MM.1S (cell line): Measurements from ENCODE around the gene ANHX.

Source experiments
- DNase-seq: peaks from one replicate; pipeline ENCODE4 v3.0.0-alpha.2; 2015
- H2AFZ ChIP-seq: fragments of 300-600 bp; sonication (generic); 2 replicates; pipeline ENCODE4 v1.6.0; 2016; ENCODE audit warnings: antibody characterized with exemption, low read length
- H3F3A ChIP-seq: fragments of 300-600 bp; sonication (generic); 2 replicates; pipeline ENCODE4 v1.6.1; 2016; ENCODE audit warnings: mild to moderate bottlenecking, antibody characterized with exemption, low read length, moderate library complexity, mixed read lengths; ENCODE audit not compliant: insufficient read depth
- H3K27ac ChIP-seq: fragments of 300-600 bp; sonication (generic); 2 replicates; pipeline ENCODE4 v1.5.1; 2016; ENCODE audit warnings: mild to moderate bottlenecking, low read length
- H3K27me3 ChIP-seq: fragments of 300-600 bp; sonication (generic); replicated peaks from 2 replicates; pipeline ENCODE4 v1.6.0; 2016; ENCODE audit warnings: low read length; ENCODE audit not compliant: insufficient read depth
- H3K36me3 ChIP-seq: fragments of 300-600 bp; sonication (generic); replicated peaks from 2 replicates; pipeline ENCODE4 v1.6.1; 2016; ENCODE audit warnings: mild to moderate bottlenecking, low read length, mixed read lengths; ENCODE audit not compliant: insufficient read depth
- H3K4me1 ChIP-seq: fragments of 300-600 bp; sonication (generic); 2 replicates; pipeline ENCODE4 v1.6.1; 2016; ENCODE audit warnings: low read length, mixed read lengths
- H3K4me2 ChIP-seq: fragments of 300-600 bp; sonication (generic); 2 replicates; pipeline ENCODE4 v1.6.0; 2016; ENCODE audit warnings: low read depth, low read length
- H3K4me3 ChIP-seq: fragments of 300-600 bp; sonication (generic); 2 replicates; pipeline ENCODE4 v1.5.1; 2016; ENCODE audit warnings: low read length, mixed read lengths
- H3K79me2 ChIP-seq: fragments of 300-600 bp; sonication (generic); 2 replicates; pipeline ENCODE4 v1.6.1; 2016; ENCODE audit warnings: mixed run types, low read length, mixed read lengths
- H3K9ac ChIP-seq: fragments of 300-600 bp; sonication (generic); 2 replicates; pipeline ENCODE4 v1.6.1; 2016; ENCODE audit warnings: low read length, mixed read lengths
- H3K9me2 ChIP-seq: fragments of 300-600 bp; sonication (generic); replicated peaks from 2 replicates; pipeline ENCODE4 v1.6.1; 2016; ENCODE audit warnings: mild to moderate bottlenecking, low read length, mixed read lengths; ENCODE audit not compliant: insufficient read depth
- H3K9me3 ChIP-seq: fragments of 300-600 bp; sonication (generic); replicated peaks from 2 replicates; pipeline ENCODE4 v1.6.1; 2016; ENCODE audit warnings: mild to moderate bottlenecking, low read length, mixed read lengths; ENCODE audit not compliant: insufficient read depth
- H4K20me1 ChIP-seq: fragments of 300-600 bp; sonication (generic); 2 replicates; pipeline ENCODE4 v1.6.1; 2016; ENCODE audit warnings: mild to moderate bottlenecking, low read length, moderate library complexity, mixed read lengths; ENCODE audit not compliant: insufficient read depth
- CTCF ChIP-seq: fragments of 300-600 bp; sonication (generic); IDR thresholded peaks from 2 replicates; pipeline ENCODE4 v1.5.1; 2016; ENCODE audit warnings: antibody characterized with exemption, low read length, mixed read lengths
- EZH2 ChIP-seq: fragments of 300-600 bp; sonication (generic); optimal IDR thresholded peaks from 2 replicates; pipeline ENCODE3; 2017; ENCODE audit warnings: low read depth, mild to moderate bottlenecking, antibody characterized with exemption, low read length, mixed read lengths
- EZH2phosphoT487 ChIP-seq: fragments of 300-600 bp; sonication (generic); IDR thresholded peaks from 2 replicates; pipeline ENCODE4 v1.6.1; 2018; ENCODE audit warnings: antibody characterized with exemption, low read length

ANHX gene

DNA sequence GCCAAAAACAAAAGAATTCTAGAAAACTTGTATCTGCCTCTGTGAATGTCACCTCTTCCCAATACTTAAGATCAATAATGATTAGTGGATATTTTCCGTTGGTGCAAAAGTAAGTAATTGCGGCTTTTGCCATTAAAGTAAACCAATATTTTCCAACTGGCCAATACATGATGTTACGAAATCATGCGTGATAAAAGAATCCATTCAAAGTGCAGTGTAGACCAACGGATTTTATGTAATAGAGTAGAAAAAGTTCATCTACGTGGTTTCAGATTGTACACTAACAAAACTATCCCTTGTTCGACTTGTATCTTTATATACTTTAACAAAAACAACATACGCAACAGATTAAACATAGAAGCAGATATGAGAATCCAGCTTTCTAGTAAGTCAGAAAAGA lies 55.0 kb downstream of the ANHX start:
- H3K79me2 ChIP-seq, result no peaks in the 10 kb centered on the region
- no peaks in the 10 kb centered on the region for H3K4me1 ChIP-seq
- TF ChIP-seq EZH2 (no peak), EZH2phosphoT487 (no peak), CTCF (no peak)
- H3K27ac ChIP-seq, result no peak overlapping the region
- no peaks in the 10 kb centered on the region for H3K9me2 ChIP-seq
- H3K4me3 ChIP-seq, result no peak overlapping the region
- H3F3A ChIP-seq, result no peaks in the 10 kb centered on the region
- H3K9ac ChIP-seq, result no peak overlapping the region
- H3K27me3 ChIP-seq, result no peaks in the 10 kb centered on the region
- H2AFZ ChIP-seq, result no peak overlapping the region
- no peak overlapping the region for H3K4me2 ChIP-seq
- H3K9me3 ChIP-seq, result no peaks in the 10 kb centered on the region
- H4K20me1 ChIP-seq, result no peaks in the 10 kb centered on the region
- DNase-seq, result no peak
- no peaks in the 10 kb centered on the region for H3K36me3 ChIP-seq

DNA sequence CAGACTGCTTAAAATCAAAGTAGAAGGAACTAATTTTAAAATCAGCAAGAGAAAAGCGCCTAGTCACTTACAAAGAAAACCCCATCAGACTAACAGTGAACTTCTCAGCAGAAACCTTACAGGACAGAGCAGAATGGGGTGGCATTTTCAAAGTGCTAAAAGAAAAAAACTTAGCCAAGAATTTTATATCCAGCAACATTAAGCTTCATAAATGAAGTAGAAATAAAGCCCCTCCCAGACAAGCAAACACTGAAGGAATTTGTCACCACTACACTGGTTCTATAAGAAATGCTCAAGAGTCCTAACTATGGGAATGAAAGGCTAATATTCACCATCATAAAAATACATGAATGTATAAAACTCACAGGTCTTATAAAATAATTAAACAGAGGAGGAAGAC lies 60.8 kb downstream of the ANHX start:
- no peak for DNase-seq
- Histone ChIP-seq H3K9me2 (no peaks in the 10 kb centered on the region), H3K4me2 (no peak overlapping the region), H3K9ac (no peak overlapping the region), H3K79me2 (no peaks in the 10 kb centered on the region), H3K4me1 (no peaks in the 10 kb centered on the region), H3K27ac (no peak overlapping the region), H3K4me3 (no peak overlapping the region), H2AFZ (no peak overlapping the region), H3F3A (no peaks in the 10 kb centered on the region), H3K27me3 (no peaks in the 10 kb centered on the region), H3K9me3 (no peaks in the 10 kb centered on the region), H3K36me3 (no peaks in the 10 kb centered on the region), H4K20me1 (no peaks in the 10 kb centered on the region)
- TF ChIP-seq EZH2, result no peak
- TF ChIP-seq EZH2phosphoT487, result no peak
- no peak for TF ChIP-seq CTCF

- H3K9me3 ChIP-seq, result no peaks in the 10 kb centered on the region
- no peaks in the 10 kb centered on the region for H3K4me1 ChIP-seq
Measured at GRCh38 chr12:133172491-133172890, 63.2 kb downstream of the ANHX start.

More at GRCh38 chr12:133172491-133172890, 63.2 kb downstream of the ANHX start:
- Histone ChIP-seq H4K20me1 (no peaks in the 10 kb centered on the region), H3F3A (no peaks in the 10 kb centered on the region), H3K27me3 (no peaks in the 10 kb centered on the region), H3K79me2 (no peaks in the 10 kb centered on the region), H3K36me3 (no peaks in the 10 kb centered on the region), H3K4me3 (no peak overlapping the region), H3K9ac (no peak overlapping the region), H3K27ac (no peak overlapping the region), H2AFZ (no peak overlapping the region), H3K4me2 (no peak overlapping the region), H3K9me2 (no peaks in the 10 kb centered on the region)
- TF ChIP-seq EZH2, result no peak
- no peak for TF ChIP-seq CTCF
- no peak for TF ChIP-seq EZH2phosphoT487
- no peak for DNase-seq
